ENCODE data around the gene CHST11. TPM values are rescaled to one million over a fixed set of nuclear protein-coding genes. Genes with fewer than 3 reads are reported as not detected.
"Not testable (repeated sequence)": the region's sequence is repeated elsewhere in the genome, so short reads cannot be mapped to it uniquely, and the experiment has no call there.

Gene CHST11
- total RNA-seq, 4 donors from 2014 or later, result 2.1 to 7.3 (median 4.9) TPM

DNA sequence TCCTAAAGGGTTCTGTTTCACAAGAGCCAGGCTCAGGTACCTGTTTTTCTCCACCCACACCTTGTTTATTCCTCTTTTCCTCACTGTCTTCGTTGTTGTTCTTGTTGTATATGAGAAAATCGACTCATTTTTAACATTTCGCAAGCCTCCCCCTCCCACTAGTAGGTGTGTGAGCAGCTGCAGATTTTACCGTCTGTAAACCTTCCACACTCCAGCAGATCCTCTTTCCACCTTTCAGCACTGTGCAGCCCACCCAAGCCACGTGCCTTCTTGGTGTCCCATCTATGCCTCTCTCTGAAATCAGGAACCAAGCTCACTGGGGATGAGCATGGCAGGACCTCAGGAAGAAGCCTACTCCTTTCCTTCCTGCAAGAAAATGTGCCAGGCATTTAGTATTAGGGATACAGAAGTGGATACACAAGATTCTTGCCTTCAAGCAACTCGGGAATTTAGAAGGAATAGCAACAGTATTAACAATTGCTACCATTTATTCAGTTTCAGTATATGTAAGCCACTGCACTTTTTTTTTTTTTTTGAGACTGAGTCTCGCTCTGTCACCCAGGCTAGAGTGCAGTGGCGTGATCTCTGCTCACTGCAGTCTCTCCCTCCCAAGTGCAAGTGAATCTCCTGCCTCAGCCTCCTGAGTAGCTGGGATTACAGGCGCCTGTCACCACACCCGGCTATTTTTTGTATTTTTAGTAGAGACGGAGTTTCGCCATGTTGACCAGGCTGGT lies 113.6 kb downstream of the CHST11 start:
- TF ChIP-seq, protein P1, sequence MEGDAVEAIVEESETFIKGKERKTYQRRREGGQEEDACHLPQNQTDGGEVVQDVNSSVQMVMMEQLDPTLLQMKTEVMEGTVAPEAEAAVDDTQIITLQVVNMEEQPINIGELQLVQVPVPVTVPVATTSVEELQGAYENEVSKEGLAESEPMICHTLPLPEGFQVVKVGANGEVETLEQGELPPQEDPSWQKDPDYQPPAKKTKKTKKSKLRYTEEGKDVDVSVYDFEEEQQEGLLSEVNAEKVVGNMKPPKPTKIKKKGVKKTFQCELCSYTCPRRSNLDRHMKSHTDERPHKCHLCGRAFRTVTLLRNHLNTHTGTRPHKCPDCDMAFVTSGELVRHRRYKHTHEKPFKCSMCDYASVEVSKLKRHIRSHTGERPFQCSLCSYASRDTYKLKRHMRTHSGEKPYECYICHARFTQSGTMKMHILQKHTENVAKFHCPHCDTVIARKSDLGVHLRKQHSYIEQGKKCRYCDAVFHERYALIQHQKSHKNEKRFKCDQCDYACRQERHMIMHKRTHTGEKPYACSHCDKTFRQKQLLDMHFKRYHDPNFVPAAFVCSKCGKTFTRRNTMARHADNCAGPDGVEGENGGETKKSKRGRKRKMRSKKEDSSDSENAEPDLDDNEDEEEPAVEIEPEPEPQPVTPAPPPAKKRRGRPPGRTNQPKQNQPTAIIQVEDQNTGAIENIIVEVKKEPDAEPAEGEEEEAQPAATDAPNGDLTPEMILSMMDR (IDR thresholded peaks at IDR 0.05), result no peak
- TF ChIP-seq POLR2A (IDR thresholded peaks at IDR 0.05), result no peak
- H3K4me3 ChIP-seq (ENCODE audit: low read depth, poor library complexity, severe bottlenecking), result no peak overlapping the region
- DNase-seq (ENCODE audit: low spot score in 2 of 2), result no peak
- intact Hi-C loops (cut with DNase I; ENCODE audit: low total_unique reads), result no loop called here
- WGBS, 2 donors, result 72 to 77% methylated on average over 12 of the region's 12 CpGs

DNA sequence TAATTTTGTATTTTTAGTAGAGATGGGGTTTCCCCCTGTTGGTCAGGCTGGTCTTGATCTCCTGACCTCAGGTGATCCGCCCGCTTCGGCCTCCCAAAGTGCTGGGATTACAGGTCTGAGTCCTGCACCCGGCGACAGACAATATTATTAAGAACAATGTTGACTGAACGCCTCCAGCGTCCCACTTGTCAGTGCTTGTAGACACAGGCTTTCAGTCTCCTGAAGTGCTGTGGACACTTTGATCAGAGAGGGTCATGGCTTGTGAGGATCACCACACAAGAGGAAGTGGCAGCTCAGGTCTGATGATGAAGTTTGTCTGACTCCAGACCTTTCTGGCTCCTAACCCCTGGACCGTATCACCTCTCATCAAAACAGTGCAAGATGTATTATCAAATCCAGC lies 114.6 kb downstream of the CHST11 start:
- no peak overlapping the region for H3K4me3 ChIP-seq (ENCODE audit: low read depth, poor library complexity, severe bottlenecking)
- TF ChIP-seq POLR2A (IDR thresholded peaks at IDR 0.05), result no peak
- TF ChIP-seq, protein P1 (IDR thresholded peaks at IDR 0.05), result no peak
- intact Hi-C loops (cut with DNase I; ENCODE audit: low total_unique reads), result no loop called here
- DNase-seq (ENCODE audit: low spot score in 2 of 2), result no peak
- 76 to 85% methylated on average over 8 of the region's 8 CpGs for WGBS, 2 donors

DNA sequence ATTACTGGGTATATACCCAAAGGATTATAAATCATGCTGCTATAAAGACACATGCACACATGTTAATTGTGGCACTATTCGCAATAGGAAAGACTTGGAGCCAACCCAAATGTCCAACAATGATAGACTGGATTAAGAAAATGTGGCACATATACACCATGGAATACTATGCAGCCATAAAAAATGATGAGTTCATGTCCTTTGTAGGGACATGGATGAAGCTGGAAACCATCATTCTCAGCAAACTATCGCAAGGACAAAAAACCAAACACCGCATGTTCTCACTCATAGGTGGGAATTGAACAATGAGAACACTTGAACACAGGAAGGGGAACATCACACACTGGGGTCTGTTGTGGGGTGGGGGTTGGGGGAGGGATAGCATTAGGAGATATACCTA lies 117.6 kb downstream of the CHST11 start:
- intact Hi-C loops (cut with DNase I; ENCODE audit: low total_unique reads); DNase-seq (ENCODE audit: low spot score in 2 of 2); H3K4me3 ChIP-seq (ENCODE audit: low read depth, poor library complexity, severe bottlenecking): not testable (repeated sequence)
- 96 to 98% methylated on average over 3 of the region's 3 CpGs for WGBS, 2 donors

DNA sequence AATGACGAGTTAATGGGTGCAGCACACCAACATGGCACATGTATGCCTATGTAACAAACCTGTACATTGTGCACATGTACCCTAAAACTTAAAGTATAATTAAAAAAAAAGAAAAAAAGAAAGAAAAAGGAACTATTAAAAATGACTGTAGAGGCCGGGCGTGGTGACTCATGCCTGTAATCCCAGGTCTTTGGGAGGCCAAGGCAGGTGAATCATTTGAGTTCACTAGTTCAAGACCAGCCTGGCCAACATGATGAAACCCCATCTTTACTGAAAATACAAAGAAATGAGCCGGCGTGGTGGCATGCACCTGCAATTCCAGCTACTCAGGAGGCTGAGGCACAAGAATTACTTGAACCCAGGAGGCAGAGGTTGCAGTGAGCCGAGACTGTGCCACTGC lies 118.0 kb downstream of the CHST11 start:
- intact Hi-C loops (cut with DNase I; ENCODE audit: low total_unique reads); DNase-seq (ENCODE audit: low spot score in 2 of 2); H3K4me3 ChIP-seq (ENCODE audit: low read depth, poor library complexity, severe bottlenecking): not testable (repeated sequence)
- 86 to 95% methylated on average over 6 of the region's 6 CpGs for WGBS, 2 donors

DNA sequence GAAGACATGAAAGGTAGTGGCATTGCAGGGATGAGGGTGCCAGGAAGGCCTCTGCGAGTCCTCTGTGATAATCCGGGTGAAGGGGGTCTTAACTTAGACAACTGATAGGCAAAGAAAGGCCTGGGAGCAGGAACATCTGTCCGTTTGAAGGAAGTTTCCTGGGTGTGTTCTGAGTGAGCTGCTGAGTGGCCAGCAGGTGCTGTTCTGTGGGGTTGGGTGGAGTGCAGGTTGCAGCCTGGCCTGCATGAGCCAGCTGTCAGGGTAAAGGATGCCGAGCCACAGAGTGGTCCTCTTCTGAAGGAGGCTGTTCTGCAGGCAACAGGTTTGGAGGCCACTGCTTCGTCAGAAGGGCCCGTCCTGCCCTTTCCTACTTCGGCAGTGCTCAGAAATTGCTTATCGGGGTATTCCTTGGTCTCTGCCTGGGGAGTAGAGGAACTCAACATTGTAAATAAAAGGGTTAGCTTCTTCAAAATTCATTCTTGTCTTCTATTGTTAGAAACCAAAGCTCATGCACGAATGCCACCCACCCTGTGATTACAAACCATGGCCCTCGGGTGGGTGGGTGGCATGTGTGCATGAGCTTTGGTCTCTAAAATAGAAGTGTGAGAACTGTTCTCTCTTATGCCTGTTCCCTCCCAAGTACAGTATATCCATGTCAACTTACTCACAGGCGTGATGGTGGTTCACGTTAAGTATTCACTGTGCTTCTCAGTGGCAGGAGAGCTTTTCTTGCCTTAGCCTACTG lies 118.9 kb downstream of the CHST11 start:
- WGBS, 2 donors, result 89 to 94% methylated on average over 12 of the region's 12 CpGs
- H3K4me3 ChIP-seq (ENCODE audit: low read depth, poor library complexity, severe bottlenecking), result no peak overlapping the region
- TF ChIP-seq, protein P1 (IDR thresholded peaks at IDR 0.05), result no peak
- no peak for TF ChIP-seq POLR2A (IDR thresholded peaks at IDR 0.05)
- intact Hi-C loops (cut with DNase I; ENCODE audit: low total_unique reads), result no loop called here
- DNase-seq (ENCODE audit: low spot score in 2 of 2), result no peak

DNA sequence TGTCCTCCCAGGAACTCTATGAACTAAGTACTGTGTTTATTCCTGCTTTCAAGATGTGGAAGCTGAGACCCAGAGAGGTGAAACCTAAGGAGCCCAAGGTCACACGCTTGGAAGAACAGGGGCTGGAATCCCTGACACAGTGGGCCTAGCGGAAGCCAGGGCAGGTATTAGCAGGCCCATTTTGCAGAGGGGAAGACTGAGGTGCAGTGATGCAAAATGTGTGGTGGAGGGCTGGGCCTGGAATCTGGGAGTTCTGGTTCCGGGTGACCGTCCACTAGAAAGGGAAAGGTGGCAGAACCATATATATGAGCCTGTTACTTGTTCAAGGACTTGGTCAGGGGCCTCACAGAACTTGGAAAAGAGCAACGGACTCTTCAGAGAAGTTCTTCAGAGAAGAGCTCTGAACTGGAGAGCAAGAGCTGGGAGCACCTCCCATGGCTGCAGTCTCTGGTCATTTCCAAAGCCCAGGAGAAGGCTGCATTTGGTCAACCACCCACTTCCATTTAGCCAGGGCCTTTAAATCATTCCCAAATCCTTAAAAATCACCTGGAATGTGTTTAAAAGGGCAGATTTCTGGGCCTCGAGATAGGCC lies 119.5 kb downstream of the CHST11 start:
- TF ChIP-seq POLR2A (IDR thresholded peaks at IDR 0.05), result no peak
- TF ChIP-seq, protein P1 (IDR thresholded peaks at IDR 0.05), result no peak
- 98% methylated on average over 6 of the region's 6 CpGs for WGBS, 2 donors
- intact Hi-C loops (cut with DNase I; ENCODE audit: low total_unique reads), result no loop called here

More for the DNA sequence above, 119.5 kb downstream of the CHST11 start:
- no peak overlapping the region for H3K4me3 ChIP-seq (ENCODE audit: low read depth, poor library complexity, severe bottlenecking)
- no peak for DNase-seq (ENCODE audit: low spot score in 2 of 2)
